ENCODE results near the gene MBD3L5. TPM values are rescaled to one million over a fixed set of nuclear protein-coding genes. Genes with fewer than 3 reads are reported as not detected.

The MBD3L5 gene
- total RNA-seq, 1 experiment from 2014 or later: not detected

- TF ChIP-seq, protein P1, sequence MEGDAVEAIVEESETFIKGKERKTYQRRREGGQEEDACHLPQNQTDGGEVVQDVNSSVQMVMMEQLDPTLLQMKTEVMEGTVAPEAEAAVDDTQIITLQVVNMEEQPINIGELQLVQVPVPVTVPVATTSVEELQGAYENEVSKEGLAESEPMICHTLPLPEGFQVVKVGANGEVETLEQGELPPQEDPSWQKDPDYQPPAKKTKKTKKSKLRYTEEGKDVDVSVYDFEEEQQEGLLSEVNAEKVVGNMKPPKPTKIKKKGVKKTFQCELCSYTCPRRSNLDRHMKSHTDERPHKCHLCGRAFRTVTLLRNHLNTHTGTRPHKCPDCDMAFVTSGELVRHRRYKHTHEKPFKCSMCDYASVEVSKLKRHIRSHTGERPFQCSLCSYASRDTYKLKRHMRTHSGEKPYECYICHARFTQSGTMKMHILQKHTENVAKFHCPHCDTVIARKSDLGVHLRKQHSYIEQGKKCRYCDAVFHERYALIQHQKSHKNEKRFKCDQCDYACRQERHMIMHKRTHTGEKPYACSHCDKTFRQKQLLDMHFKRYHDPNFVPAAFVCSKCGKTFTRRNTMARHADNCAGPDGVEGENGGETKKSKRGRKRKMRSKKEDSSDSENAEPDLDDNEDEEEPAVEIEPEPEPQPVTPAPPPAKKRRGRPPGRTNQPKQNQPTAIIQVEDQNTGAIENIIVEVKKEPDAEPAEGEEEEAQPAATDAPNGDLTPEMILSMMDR (conservative IDR thresholded peaks at IDR 0.05): no peak
- no peak overlapping the region for H3T11ph ChIP-seq (ENCODE audit: low read length)
- H3K56ac ChIP-seq (ENCODE audit: insufficient read length, low read depth, low read length): no peak overlapping the region
- no peak overlapping the region for H3K27ac ChIP-seq (ENCODE audit: insufficient read length, low read depth, low read length)
- no peaks in the 10 kb centered on the region for H4K20me1 ChIP-seq (ENCODE audit: control insufficient read depth, insufficient read depth, insufficient read length)
- no peak overlapping the region for H2AFZ ChIP-seq (ENCODE audit: low read length)
- H2BK12ac ChIP-seq (ENCODE audit: insufficient read length, low read depth, low read length): no peak overlapping the region
- no peaks in the 10 kb centered on the region for H3K4me1 ChIP-seq (ENCODE audit: insufficient read depth, low read length)
- H3K9me3 Mint-ChIP-seq: peaks cover 83 to 90% of the 10 kb centered on the region in 2 experiments
- H3K18ac ChIP-seq (ENCODE audit: insufficient read length, low read depth, low read length): no peak overlapping the region
- H3K9ac ChIP-seq (ENCODE audit: extremely low read depth, insufficient read length, low read length): no peak overlapping the region
- peaks cover 63% of the 10 kb centered on the region for H3K9me3 ChIP-seq (ENCODE audit: control insufficient read depth, low read depth, low read length)
- H3K4me3 Mint-ChIP-seq: no peak overlapping the region
- H3K4me2 ChIP-seq (ENCODE audit: insufficient read depth, insufficient read length, low read length): no peak overlapping the region
- H3K27ac Mint-ChIP-seq: no peak overlapping the region
- H4K5ac ChIP-seq (ENCODE audit: insufficient read length, low read depth, low read length): no peak overlapping the region
- H2AK5ac ChIP-seq (ENCODE audit: insufficient read length, low read length): no peak overlapping the region
- H3K4me1 Mint-ChIP-seq: no peaks in the 10 kb centered on the region
- no peak overlapping the region for H3K14ac ChIP-seq (ENCODE audit: insufficient read depth, low read length)
- H3K23ac ChIP-seq (ENCODE audit: insufficient read length, low read depth, low read length): no peak overlapping the region
- no peaks in the 10 kb centered on the region for H3K23me2 ChIP-seq (ENCODE audit: insufficient read length, low read depth, low read length, poor library complexity, severe bottlenecking)
- no CpG with 5 or more reads among the region's 7 CpGs for WGBS (ENCODE audit: extremely low coverage, insufficient read length, low lambda C conversion rate)
- no peak overlapping the region for H2BK5ac ChIP-seq (ENCODE audit: insufficient read length, low read length)
- peaks cover 8 to 38% (median 11%) of the 10 kb centered on the region in 3 experiments; a peak in 5 of 7 replicates for H3K36me3 Mint-ChIP-seq (ENCODE audit: insufficient read depth in 1 of 3, low read depth in 3 of 3)
- no peak overlapping the region for H2BK15ac ChIP-seq (ENCODE audit: low read depth, low read length)
- H3K4ac ChIP-seq (ENCODE audit: low read depth, low read length): no peak overlapping the region
- no peak overlapping the region for H2BK120ac ChIP-seq (ENCODE audit: low read depth, low read length, poor library complexity, severe bottlenecking)
- no peak overlapping the region for H4K91ac ChIP-seq (ENCODE audit: insufficient read length, low read depth, low read length)
- H3K27me3 ChIP-seq (ENCODE audit: insufficient read depth, low read length): no peaks in the 10 kb centered on the region
- H3K27me3 Mint-ChIP-seq (ENCODE audit: low read depth): no peaks in the 10 kb centered on the region; the same call in 1 of the 2 replicates
- no peaks in the 10 kb centered on the region for H3K79me1 ChIP-seq (ENCODE audit: insufficient read depth, low read depth, low read length, poor library complexity, severe bottlenecking)
- H4K8ac ChIP-seq (replicated peaks; ENCODE audit: insufficient read length, low read depth, low read length): no peak overlapping the region
- H2BK20ac ChIP-seq (ENCODE audit: low read depth, low read length, poor library complexity, severe bottlenecking): no peak overlapping the region
- DNase-seq: no peak
- H3K79me2 ChIP-seq (ENCODE audit: insufficient read depth, low read length): no peaks in the 10 kb centered on the region
These were observed 30.4 kb upstream of the MBD3L5 start for GRCh38 chr19:6999933-7000332.

All from H9 (cell line).